CD4-positive, alpha-beta T cell treated with Interleukin-2 at 100 ng/mL for 4 hours (primary cell): ENCODE measurements around the gene CHSY1.
A peak's percentile ranks its signal among the peaks of the same experiment; 100 is the strongest.

Experiments
- DNase-seq: peaks from one replicate; pipeline ENCODE4 v3.0.0-alpha.2; 2020; ENCODE audit warnings: low spot score

The CHSY1 gene

DNA sequence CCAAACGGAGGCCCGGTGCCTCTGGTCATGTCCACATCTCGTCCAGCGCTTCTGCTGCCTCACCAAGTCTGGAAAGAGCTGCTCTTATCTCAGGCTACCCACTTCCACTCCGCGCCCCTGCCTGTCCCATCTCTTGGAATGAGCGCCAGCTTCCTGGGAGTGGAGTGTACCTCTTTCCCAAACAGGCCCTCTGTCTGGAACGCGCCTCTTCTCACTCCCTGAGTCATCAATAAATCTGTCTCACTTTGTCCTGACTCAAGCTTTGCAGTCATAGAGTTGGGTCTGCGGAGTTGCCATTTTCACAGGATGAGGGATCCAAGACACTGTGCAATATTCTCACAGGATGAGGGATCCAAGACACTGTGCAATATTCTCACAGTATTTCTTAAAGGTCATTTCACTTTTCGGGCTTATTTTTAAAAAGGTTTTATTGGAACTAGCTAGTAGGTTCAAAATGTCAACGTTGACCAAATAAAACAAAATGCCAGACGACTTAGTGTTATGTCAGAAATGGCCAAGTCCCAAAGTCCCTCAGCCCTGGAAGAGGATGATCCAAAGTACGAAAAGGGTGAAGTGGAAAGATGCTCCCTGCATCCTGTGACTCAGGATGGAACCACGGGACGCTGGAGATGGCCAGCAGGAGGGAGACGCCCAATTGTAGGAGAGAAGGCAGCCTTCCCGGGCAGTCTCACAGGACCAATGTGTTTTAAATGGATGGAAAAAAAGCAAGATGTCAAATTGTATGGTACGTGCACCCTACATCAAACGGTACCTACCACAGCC is 81.1 kb downstream of the CHSY1 start:
- no peak for DNase-seq

DNA sequence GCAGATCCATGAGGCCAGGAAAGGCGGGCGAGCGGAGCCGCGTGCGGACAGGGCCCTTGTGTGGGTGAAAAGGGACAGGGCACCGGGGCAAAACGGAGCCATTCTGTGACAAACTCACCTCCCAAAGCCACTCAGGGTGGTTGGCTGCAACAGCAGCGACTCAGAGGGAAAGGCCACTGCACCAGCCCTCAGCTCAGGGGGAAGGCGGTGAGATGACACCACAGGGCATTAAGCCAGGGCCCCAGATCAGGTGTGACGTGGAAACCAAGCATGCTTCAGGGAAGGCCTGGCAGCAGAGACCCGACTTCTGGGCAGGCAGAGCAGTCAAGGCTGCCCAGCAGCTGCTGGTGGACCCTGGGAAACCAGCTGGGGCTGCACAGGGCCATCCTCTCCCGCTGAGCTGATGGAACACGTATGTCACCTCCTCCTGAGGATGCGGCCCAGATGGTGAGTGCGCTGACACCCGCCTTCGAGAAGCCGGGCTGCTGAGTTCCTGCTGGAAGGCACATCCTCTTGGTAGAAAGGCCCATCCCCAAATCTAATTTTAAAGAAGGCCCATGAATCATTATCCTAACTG is 82.3 kb downstream of the CHSY1 start:
- no peak for DNase-seq

DNA sequence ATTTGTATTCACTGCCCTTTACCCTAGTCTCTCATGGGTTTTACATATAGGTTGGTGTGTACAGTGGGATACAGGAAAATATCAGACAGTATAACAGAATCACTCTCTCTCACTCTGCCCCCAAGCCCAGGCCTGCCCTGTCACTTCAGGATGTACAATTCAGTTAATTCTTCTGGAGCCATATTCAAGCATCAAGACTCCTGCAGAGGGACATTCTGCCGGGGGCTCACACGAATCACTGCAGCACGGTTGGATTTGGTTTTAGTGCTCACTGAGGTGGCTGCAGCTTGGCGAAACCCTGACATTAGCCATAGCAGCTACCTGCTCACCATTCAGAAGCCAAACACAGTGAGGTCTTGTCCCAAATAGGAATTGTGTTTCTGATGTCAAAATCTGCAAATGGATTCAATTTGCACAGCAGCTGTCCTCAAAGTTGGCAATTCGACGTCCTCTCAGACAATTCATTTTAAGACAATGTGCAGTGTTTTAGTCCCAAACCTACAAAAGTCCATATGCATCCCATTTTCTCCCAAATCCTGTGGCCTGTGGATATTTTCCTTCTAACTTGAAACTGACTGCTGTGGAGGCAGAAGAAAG is 82.9 kb downstream of the CHSY1 start:
- DNase-seq = no peak

- no peak for DNase-seq
Observed at GRCh38 chr15:101168463-101168824, 83.4 kb downstream of the CHSY1 start.

DNA sequence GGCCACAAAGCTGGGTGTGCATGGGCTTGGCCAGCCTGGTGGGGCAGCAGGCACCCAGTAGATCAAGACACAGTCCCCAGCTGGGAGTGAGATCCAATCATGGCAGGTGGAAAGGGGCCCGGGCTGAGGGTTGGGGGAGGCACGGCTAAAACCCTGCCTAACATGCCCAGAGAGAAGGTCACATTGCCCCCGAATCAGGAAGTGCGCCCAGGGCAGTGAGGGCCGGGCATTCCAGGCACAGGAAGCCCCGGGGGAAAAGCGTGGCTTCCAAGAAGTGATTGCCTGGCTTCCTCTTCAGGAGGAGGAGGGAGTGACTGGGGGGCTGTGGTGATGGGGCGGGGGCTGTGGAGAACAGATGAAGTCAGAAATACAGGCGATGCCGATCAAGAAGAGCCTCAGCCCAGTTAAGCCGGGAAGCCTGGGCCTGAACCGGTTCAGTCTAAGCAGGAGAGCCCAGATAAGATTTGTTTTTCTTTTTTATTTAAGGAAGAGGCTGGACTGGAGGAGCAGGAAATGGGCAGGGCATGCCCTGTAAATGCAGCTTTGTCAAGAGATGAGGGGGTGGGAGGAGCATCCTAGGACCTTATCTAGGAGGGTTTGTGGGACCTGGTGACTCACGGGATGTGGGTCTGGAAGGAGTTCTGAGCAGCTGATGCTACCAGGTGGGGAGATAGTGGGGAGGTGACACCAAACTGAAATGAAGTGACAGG is 83.9 kb downstream of the CHSY1 start:
- DNase-seq = peak; percentile 62

DNA sequence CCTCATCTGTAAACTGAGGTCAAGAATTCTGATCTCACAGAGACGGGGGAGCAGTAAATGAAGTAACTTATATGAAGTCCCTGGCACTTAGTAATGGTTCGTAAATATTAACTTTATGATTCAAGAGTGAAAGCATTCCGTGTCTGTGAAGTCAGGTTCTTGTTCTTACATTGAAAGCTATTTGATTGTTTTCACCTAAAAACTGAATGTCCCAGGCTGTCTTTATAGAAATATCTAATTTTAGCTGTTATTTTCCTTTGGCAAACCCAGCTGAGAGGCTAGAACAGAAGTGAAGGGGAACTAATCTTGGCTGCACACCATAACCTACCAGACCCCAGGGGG is 84.5 kb downstream of the CHSY1 start:
- no peak for DNase-seq

DNA sequence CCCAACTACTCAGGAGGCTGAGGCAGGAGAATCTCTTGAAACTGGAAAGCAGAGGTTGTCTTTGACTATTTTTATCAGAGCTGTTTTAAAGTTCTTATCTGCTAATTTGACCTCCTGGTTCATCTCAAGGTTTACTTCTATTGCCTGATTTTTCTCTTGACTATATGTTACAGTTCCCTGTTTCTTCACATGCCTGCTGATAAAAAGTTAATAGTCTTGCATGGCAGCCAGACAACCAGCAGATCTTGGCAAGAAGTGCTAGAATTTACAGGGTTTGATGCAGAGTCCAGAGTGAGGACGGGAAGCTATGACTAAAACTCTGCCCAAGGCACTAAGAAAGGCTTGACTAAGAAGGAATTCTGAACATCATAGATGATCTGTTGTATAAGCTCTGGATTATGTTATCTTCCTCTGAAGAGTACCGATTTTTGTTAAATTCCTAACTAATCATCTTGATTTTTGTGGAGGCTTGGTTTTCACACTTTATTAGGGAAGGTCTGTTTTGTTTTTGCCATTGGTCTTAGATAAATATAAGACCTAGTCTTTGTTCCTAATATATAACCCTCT is 85.9 kb downstream of the CHSY1 start:
- no peak for DNase-seq

- DNase-seq = no peak
Observed at GRCh38 chr15:101162701-101163483, 89.0 kb downstream of the CHSY1 start.

DNA sequence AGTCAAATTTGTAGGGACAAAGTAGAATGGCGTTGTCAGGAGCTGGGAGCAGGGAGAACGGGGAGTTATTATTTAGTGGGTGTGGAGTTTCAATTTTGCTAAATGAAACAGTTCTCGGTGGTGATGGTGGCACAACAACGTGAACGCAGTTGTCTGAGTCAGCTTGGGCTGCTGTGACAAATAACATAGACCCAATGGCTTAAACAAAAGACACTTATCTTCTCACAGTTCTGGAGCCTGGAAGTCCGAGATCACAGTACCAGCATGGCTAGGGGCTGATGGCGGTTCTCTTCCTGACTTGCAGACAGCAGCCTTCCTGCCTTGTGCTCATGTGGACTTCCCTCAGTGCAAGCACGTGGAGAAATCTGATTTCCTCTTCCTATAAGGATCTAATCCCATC is 90.2 kb downstream of the CHSY1 start:
- DNase-seq = no peak

GRCh38 chr15:101159936-101160815 is 91.7 kb downstream of the CHSY1 start:
- DNase-seq = no peak

DNA sequence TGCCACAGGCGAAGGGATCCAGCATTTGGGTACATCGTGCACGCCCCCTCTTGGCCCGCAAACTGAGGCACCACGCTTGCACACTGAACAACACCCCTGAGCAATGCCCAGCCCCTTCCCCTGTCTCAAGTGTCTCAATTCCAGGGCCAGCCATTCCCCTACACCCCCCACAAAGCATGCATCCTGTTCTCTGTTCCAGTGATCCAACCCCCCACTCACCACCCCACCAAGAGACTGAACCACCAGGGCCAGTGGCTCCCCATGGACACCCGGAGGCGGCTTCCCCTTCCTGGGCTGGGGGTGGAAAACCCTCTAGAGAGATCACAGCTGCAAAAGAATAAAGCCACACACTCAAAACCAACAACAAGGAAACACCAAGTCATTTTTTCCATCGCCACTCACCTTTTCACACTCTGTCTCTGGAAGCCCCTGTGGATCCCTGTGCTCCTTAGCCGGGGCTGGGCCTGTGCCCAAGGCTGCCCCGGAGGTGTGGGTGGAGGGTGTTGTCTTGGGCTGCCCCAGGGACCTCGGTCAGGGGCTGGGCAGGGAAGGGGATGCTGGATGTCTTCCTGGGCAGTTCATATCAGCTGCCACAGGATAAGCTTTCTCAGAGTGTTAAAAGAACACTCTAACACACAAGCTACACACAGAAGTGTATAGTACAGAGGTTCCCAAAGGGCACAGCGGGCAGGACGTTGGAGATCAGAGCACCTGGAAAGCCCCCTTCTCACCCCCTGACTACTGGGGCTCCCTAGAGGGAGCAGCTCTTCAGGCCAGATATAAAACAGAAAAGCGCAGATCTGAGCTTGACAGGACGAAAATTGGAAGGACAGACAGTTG is 92.5 kb downstream of the CHSY1 start:
- no peak for DNase-seq

GRCh38 chr15:101158166-101159095 is 93.4 kb downstream of the CHSY1 start:
- no peak for DNase-seq

GRCh38 chr15:101157721-101158120 is 94.1 kb downstream of the CHSY1 start:
- DNase-seq = no peak

- no peak for DNase-seq
Observed at GRCh38 chr15:101156509-101157159, 95.2 kb downstream of the CHSY1 start.

DNA sequence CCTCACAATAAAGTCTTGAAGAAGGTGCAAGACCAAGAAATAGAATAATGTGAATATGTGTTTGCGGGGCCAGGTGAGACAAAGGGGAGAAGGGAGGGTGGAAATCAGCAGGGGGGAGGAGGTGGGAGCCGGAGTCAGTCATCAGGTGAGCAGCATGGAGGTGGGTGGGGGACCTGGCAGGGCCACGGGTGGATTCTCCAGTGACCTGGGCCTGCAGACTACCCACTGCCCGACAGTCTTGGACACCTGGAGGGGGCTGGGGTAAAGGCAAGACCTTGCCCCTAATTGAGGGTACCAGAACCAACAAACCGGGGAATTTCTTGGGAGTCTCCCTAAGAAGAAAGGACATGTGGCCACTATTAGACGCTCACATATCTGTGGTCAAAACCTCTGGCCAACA is 95.8 kb downstream of the CHSY1 start:
- no peak for DNase-seq

DNA sequence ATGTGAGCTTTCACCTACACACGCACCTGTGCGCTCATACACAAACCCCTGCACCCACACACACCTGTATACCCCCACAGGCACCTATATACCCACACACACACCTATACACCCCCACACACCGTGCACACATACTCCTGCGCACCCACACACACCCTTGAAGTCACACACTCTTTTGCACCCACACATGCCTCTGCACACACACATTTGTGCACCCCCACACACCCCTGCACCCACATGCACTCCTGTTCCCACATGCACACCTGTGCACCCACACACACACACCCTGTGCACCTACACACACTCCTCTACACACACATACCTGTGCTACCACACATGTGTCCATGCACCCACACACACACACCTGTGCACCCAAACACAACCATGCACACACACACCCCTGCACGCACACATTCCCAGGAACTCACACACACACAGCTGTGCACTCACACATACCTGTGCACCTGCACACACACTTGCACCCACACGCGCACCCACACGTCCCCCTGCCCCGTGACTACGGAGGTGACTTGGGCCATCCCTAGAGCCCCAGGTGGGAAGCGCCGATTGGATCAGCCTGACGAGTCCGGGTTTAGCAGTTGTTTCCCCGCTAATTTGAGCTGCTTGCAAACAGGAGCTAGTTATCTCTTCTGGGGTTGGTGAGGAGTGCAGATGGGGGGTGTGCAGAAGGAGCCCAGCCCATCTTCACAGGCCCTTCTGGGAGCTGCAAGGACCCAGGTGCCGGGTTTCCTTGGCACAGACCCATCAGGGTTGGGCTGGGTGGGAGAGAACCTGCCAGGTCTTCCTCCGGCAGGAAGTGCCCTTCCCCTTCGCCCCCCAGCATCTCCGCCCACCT is 97.8 kb downstream of the CHSY1 start:
- no peak for DNase-seq

DNA sequence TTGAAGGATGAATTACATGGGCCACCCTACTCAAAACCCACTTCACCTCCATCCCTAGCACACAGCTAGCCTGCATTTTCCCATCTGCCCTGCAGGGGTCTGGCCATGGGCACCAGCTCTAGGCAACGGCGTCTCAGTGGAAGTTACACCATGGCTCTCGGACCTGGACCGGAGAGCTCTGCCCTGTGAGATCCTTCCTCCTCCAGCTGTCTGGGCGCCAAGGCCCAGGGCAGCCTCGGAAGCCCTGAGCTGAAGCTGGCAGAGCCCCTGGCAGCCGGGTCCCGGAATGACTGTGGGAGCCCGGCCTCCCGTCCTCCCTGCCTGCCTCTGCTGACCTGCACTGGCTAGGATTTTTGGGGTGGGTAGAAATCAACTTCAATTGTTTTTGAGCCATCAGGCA is 98.9 kb downstream of the CHSY1 start:
- no peak for DNase-seq
